HepG2 (cell line): ENCODE results near the gene SLCO4A1. TPM values are rescaled to one million over a fixed set of nuclear protein-coding genes. Genes with fewer than 3 reads are reported as not detected.

Experiments
- ATAC-seq: fragments of 200-7000 bp; cut with Tn5 transposase; 3 replicates; pipeline ENCODE4 v1.9.1; 2020; ENCODE audit warnings: mild to moderate bottlenecking, moderate library complexity
- BruUV-seq: library from RNA; stranded (reverse); fragments of 400-500 nt; replicated peaks from 2 replicates; lab custom pipeline; 2021; lab: Mats Ljungman, UMichigan
- CTCF ChIA-PET: fragments of 300-600 bp; formaldehyde crosslinking; extraction: SDS; loops from one replicate; lab custom pipeline; 2021; ENCODE audit warnings: low total read pairs, inconsistent platforms, low intra/inter-chr PET ratio; lab: Yijun Ruan, JAX
- POLR2A ChIA-PET: fragments of 350-600 bp; sonication (Branson Sonifier 250); formaldehyde crosslinking; loops from one replicate; lab custom pipeline; 2020; ENCODE audit warnings: antibody characterized with exemption, inconsistent platforms; lab: Yijun Ruan, JAX
- DNase-seq: peaks from one replicate; pipeline ENCODE4 v3.0.0-alpha.2; 2015; ENCODE audit warnings: low spot score
- FAIRE-seq: peaks from 3 replicates; lab custom pipeline; 2011; peaks lifted over from hg19 to GRCh38; lab: Jason Lieb, UNC
- H2AFZ ChIP-seq: one replicate; pipeline ENCODE4 v1.6.1; 2011; ENCODE audit warnings: low read length, inconsistent platforms
- H3K27ac ChIP-seq: fragments of 300-600 bp; 3 replicates; pipeline ENCODE4 v1.8.0; 2011; ENCODE audit warnings: mixed run types, mild to moderate bottlenecking, mixed read lengths, low read length, inconsistent platforms; ENCODE audit not compliant: insufficient read depth; ENCODE audit errors: extremely low read length
- H3K27me3 ChIP-seq, 2 experiments: fragments of 200-600 bp in 1 of 2; 2 replicates in 1 of 2; 3 replicates in 1 of 2; pipeline versions ENCODE4 v1.6.0 to v1.8.0; 2011; ENCODE audit warnings: low read length in 2 of 2, mild to moderate bottlenecking in 2 of 2, moderate library complexity in 2 of 2, inconsistent platforms in 1 of 2; ENCODE audit not compliant: insufficient read depth in 2 of 2, control insufficient read depth in 1 of 2
- H3K36me3 ChIP-seq, 2 experiments: fragments of 200-600 bp in 1 of 2; replicated peaks in 1 of 2; 2 replicates in 1 of 2; 3 replicates in 1 of 2; pipeline versions ENCODE4 v1.5.1 to v1.8.0; 2011; ENCODE audit warnings: low read length in 2 of 2, inconsistent platforms in 1 of 2; ENCODE audit not compliant: insufficient read depth in 2 of 2, control insufficient read depth in 1 of 2
- H3K4me1 ChIP-seq: 2 replicates; pipeline ENCODE4 v1.5.1; 2012; ENCODE audit warnings: low read length, inconsistent platforms; ENCODE audit not compliant: insufficient read depth
- H3K4me2 ChIP-seq: 2 replicates; pipeline ENCODE4 v1.6.0; 2011; ENCODE audit warnings: low read depth, low read length, inconsistent platforms
- H3K4me3 ChIP-seq, 3 experiments: fragments of 200-600 bp in 1 of 3; sonication (generic), shearing (Covaris generic) in 1 of 3; replicated peaks in 1 of 3; 2 replicates each; pipeline ENCODE4 v1.5.1; 2011 to 2016; ENCODE audit warnings: low read length in 3 of 3, inconsistent platforms in 2 of 3, low read depth in 2 of 3, mild to moderate bottlenecking in 2 of 3, control low read depth in 1 of 3, mixed read lengths in 1 of 3; ENCODE audit not compliant: insufficient read depth in 1 of 3
- H3K79me2 ChIP-seq: one replicate; pipeline ENCODE4 v1.6.1; 2011; ENCODE audit warnings: low read length, inconsistent platforms; ENCODE audit not compliant: insufficient read depth
- H3K9ac ChIP-seq: 2 replicates; pipeline ENCODE4 v1.6.0; 2011; ENCODE audit warnings: mild to moderate bottlenecking, low read depth, low read length, inconsistent platforms; ENCODE audit not compliant: insufficient read depth
- H3K9me3 ChIP-seq: 2 replicates; pipeline ENCODE4 v1.5.1; 2012; ENCODE audit warnings: mild to moderate bottlenecking, low read length
- H4K20me1 ChIP-seq: 2 replicates; pipeline ENCODE4 v1.6.0; 2011; ENCODE audit warnings: inconsistent platforms, mild to moderate bottlenecking, low read length, moderate library complexity; ENCODE audit not compliant: insufficient read depth
- DMAP1 ChIP-seq: IDR thresholded peaks from 2 replicates; pipeline ENCODE4 v1.6.1; 2016
- HMG20B ChIP-seq: conservative IDR thresholded peaks from 2 replicates; pipeline ENCODE4 v1.6.1; 2016; ENCODE audit warnings: missing genetic modification reagents, missing compliant biosample characterization
- MIER3 ChIP-seq: IDR thresholded peaks from 2 replicates; pipeline ENCODE4 v1.6.1; 2016; ENCODE audit warnings: missing compliant biosample characterization, borderline replicate concordance
- NFIC ChIP-seq: IDR thresholded peaks from 2 replicates; pipeline ENCODE4 v1.6.1; 2012; ENCODE audit warnings: mild to moderate bottlenecking, low read length, inconsistent platforms
- NRL ChIP-seq: sonication (generic); formaldehyde crosslinking; IDR thresholded peaks from 2 replicates; pipeline ENCODE4 v1.5.0; 2020; ENCODE audit warnings: missing genetic modification reagents, mild to moderate bottlenecking, moderate library complexity, borderline replicate concordance
- SYNCRIP ChIP-seq: fragments of 200-400 bp; formaldehyde crosslinking; IDR thresholded peaks from 2 replicates; pipeline ENCODE4 v1.6.1; 2018; ENCODE audit warnings: mild to moderate bottlenecking, low read depth, low read length; ENCODE audit not compliant: insufficient read depth
- ZNF160 ChIP-seq: sonication (generic); formaldehyde crosslinking; IDR thresholded peaks from 2 replicates; pipeline ENCODE4 v1.8.0; 2022; ENCODE audit warnings: mild to moderate bottlenecking, inconsistent platforms, missing genetic modification reagents
- ZNF33B ChIP-seq: sonication (generic); formaldehyde crosslinking; IDR thresholded peaks from 2 replicates; pipeline ENCODE4 v1.5.1; 2020; ENCODE audit warnings: mild to moderate bottlenecking, missing genetic modification reagents
- ZNF570 ChIP-seq: sonication (generic); formaldehyde crosslinking; IDR thresholded peaks from 2 replicates; pipeline ENCODE4 v1.4.0; 2020; ENCODE audit warnings: mild to moderate bottlenecking, missing genetic modification reagents, borderline replicate concordance
- ZNF891 ChIP-seq: sonication (generic); formaldehyde crosslinking; IDR thresholded peaks from 2 replicates; pipeline ENCODE4 v1.5.0; 2020; ENCODE audit warnings: mild to moderate bottlenecking, missing genetic modification reagents
- ZSCAN25 ChIP-seq: sonication (generic); formaldehyde crosslinking; IDR thresholded peaks from 2 replicates; pipeline ENCODE4 v1.8.0; 2022; ENCODE audit warnings: mild to moderate bottlenecking, missing genetic modification reagents
- WGBS: methylation state at CpG from one replicate; pipeline ENCODE4 v1.1.6; 2017; ENCODE audit warnings: low lambda C conversion rate; 5-methylcytosine and 5-hydroxymethylcytosine counted together
- in situ Hi-C: cut with HindIII; loops from 2 replicates; pipeline ENCODE4 v1.10.0; 2017; ENCODE audit warnings: low pct_unique_long_range_greater_than_20kb; ENCODE audit not compliant: extremely low pct_ligation_motif_present
- intact Hi-C: fragments of 100-400 bp; cut with micrococcal nuclease; formaldehyde crosslinking; loops from one replicate; pipeline ENCODE4 v1.10.0; 2022; ENCODE audit not compliant: unreplicated experiment
- polyA plus RNA-seq, 8 experiments: library from polyadenylated mRNA; depleted of rRNA in 3 of 8; stranded (reverse) in 7 of 8; unstranded in 1 of 8; fragments of >200 nt; fragmentation: Illumina TruSeq in 4 of 8; extraction: Trizol in 4 of 8; gene quantifications; 2 replicates each; pipeline versions ENCODE4 v1.2.1 to v1.2.3, GENCODE V29; 2011 to 2016; ENCODE audit warnings: low read depth in 4 of 8, missing spikeins in 1 of 8, mixed read lengths in 1 of 8; ENCODE audit not compliant: insufficient read depth in 1 of 8
- total RNA-seq, 5 experiments: library from RNA; depleted of rRNA; stranded (reverse); fragments of >200 nt; fragmentation: Illumina TruSeq; extraction: Trizol; gene quantifications; 2 replicates each; pipeline ENCODE4 v1.2.3, GENCODE V29; 2016; ENCODE audit warnings: low read depth in 1 of 5
- TF ChIP-seq, protein P1 (sequence below): sonication (generic); formaldehyde crosslinking; IDR thresholded peaks from 2 replicates; pipeline ENCODE4 v1.5.0; 2020; ENCODE audit warnings: missing genetic modification reagents
- TF ChIP-seq, protein P2 (sequence below): sonication (generic); formaldehyde crosslinking; IDR thresholded peaks from 2 replicates; pipeline ENCODE4 v1.4.0; 2020; ENCODE audit warnings: missing genetic modification reagents, mild to moderate bottlenecking, borderline replicate concordance

The SLCO4A1 gene
- total and polyA plus RNA-seq, 2 of the 13 experiments (the other 11 are each of a cell fraction or from before 2014, with no cell fraction given): 55.5 to 112 TPM

DNA sequence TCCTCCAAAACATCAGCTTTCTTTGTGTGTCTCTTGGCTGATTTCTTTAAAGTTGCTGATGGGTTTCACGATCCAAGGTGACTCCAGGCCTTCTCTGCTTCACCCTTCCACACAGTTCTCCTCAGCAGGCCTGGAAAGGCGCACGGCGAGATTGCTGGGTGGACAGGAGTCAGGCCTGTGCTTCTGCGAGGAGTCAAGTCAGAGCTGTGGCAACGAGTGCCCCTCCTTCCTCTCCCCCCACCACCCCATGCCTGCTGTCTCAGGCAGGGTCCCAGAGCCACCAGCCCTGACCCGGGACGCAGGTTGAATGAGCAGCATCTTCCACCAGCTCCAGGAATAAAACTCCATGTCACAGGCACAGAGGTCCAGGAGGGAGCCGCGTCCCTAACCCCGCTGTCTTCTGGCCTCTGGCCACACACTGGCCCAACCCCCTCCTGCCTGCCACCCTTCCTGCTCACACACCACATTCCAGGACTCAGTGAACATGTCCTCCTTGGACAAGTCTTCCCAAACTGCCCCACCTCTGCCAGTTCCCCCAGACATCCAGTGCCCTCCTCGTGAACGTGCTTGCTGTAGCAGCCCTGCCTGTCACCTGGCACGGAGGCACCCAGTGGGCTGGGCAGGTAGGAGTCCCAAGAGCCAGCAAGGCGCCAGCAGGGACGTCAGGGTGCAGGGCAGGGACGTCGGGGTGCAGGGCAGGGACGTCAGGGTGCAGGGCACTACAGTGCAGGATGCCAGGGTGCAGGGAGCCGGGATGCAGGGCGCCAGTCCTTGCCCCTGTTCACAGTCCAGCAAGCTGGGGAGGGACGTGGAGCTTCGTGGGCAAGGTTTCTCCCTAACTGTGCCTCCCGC is 59.1 kb downstream of the SLCO4A1 start:
- ATAC-seq (no peak), FAIRE-seq (no peak), DNase-seq (no peak)
- Histone ChIP-seq H3K9ac (no peak overlapping the region), H3K27me3 (peaks cover 40 to 98% of the 10 kb centered on the region in 2 experiments), H2AFZ (no peak overlapping the region), H3K79me2 (no peaks in the 10 kb centered on the region), H3K27ac (no peak overlapping the region), H3K4me3 (no peak overlapping the region), H4K20me1 (no peaks in the 10 kb centered on the region; the same call in 1 of the 2 replicates), H3K4me1 (peaks cover 8% of the 10 kb centered on the region; the same call in 1 of the 2 replicates), H3K36me3 (no peaks in the 10 kb centered on the region), H3K4me2 (no peak overlapping the region), H3K9me3 (no peaks in the 10 kb centered on the region)
- TF ChIP-seq SYNCRIP (no peak), ZNF33B (CRISPR knock-in tag) (no peak), ZNF160 (CRISPR knock-in tag) (no peak), ZNF570 (CRISPR knock-in tag) (no peak), NRL (peak; percentile 46; the same call in 1 of the 2 replicates), DMAP1 (CRISPR knock-in tag) (no peak), MIER3 (CRISPR knock-in tag) (no peak), ZSCAN25 (CRISPR knock-in tag) (no peak), HMG20B (no peak), ZNF891 (0 out of 2 replicates have a peak, but pooled peaks have one; percentile 52), NFIC (no peak)
- TF ChIP-seq, protein P1, sequence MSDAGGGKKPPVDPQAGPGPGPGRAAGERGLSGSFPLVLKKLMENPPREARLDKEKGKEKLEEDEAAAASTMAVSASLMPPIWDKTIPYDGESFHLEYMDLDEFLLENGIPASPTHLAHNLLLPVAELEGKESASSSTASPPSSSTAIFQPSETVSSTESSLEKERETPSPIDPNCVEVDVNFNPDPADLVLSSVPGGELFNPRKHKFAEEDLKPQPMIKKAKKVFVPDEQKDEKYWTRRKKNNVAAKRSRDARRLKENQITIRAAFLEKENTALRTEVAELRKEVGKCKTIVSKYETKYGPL (CRISPR knock-in tag): no peak
- TF ChIP-seq, protein P2, sequence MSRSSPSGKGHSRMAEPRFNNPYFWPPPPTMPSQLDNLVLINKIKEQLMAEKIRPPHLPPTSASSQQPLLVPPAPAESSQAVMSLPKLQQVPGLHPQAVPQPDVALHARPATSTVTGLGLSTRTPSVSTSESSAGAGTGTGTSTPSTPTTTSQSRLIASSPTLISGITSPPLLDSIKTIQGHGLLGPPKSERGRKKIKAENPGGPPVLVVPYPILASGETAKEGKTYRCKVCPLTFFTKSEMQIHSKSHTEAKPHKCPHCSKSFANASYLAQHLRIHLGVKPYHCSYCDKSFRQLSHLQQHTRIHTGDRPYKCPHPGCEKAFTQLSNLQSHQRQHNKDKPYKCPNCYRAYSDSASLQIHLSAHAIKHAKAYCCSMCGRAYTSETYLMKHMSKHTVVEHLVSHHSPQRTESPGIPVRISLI (CRISPR knock-in tag): no peak
- no TSS peak for BruUV-seq
- POLR2A ChIA-PET: no interaction called here
- 5% methylated on average over 24 of the region's 24 CpGs for WGBS
- intact Hi-C loops (no loop called here), in situ Hi-C loops (no loop called here)
- CTCF ChIA-PET: no interaction called here
